GM23248 (cell line): ENCODE results near the gene SCNN1A. TPM values are rescaled to one million over a fixed set of nuclear protein-coding genes. Genes with fewer than 3 reads are reported as not detected.

Experiments
- DNase-seq: peaks from one replicate; pipeline ENCODE4 v3.0.0-alpha.2; 2015
- H2AFZ ChIP-seq: fragments of 200-600 bp; sonication (generic); 2 replicates; pipeline ENCODE4 v1.6.1; 2016; ENCODE audit warnings: antibody characterized with exemption
- H3F3A ChIP-seq: fragments of 200-600 bp; sonication (generic); 2 replicates; pipeline ENCODE4 v1.6.1; 2016; ENCODE audit warnings: mild to moderate bottlenecking, antibody characterized with exemption, mixed run types; ENCODE audit not compliant: insufficient read depth
- H3K27ac ChIP-seq: fragments of 200-600 bp; sonication (generic); 2 replicates; pipeline ENCODE4 v1.5.1; 2016; ENCODE audit warnings: mild to moderate bottlenecking
- H3K27me3 ChIP-seq: fragments of 200-600 bp; sonication (generic); replicated peaks from 2 replicates; pipeline ENCODE4 v1.6.1; 2016; ENCODE audit warnings: mild to moderate bottlenecking; ENCODE audit not compliant: insufficient read depth
- H3K36me3 ChIP-seq: fragments of 200-600 bp; sonication (generic); 2 replicates; pipeline ENCODE4 v1.6.1; 2016; ENCODE audit warnings: low read depth, mild to moderate bottlenecking
- H3K4me1 ChIP-seq: fragments of 200-600 bp; sonication (generic); 2 replicates; pipeline ENCODE4 v1.6.1; 2016; ENCODE audit warnings: mild to moderate bottlenecking; ENCODE audit not compliant: insufficient read depth
- H3K4me2 ChIP-seq: fragments of 200-600 bp; sonication (generic); one replicate; pipeline ENCODE4 v1.6.1; 2016; ENCODE audit warnings: mild to moderate bottlenecking; ENCODE audit not compliant: unreplicated experiment
- H3K4me3 ChIP-seq: fragments of 200-600 bp; sonication (generic); 2 replicates; pipeline ENCODE4 v1.5.1; 2016; ENCODE audit warnings: mild to moderate bottlenecking
- H3K79me2 ChIP-seq: fragments of 200-600 bp; sonication (generic); 2 replicates; pipeline ENCODE4 v1.6.1; 2016; ENCODE audit warnings: mild to moderate bottlenecking; ENCODE audit not compliant: insufficient read depth
- H3K9ac ChIP-seq: fragments of 200-600 bp; sonication (generic); 2 replicates; pipeline ENCODE4 v1.6.1; 2016; ENCODE audit warnings: mild to moderate bottlenecking
- H3K9me2 ChIP-seq: fragments of 200-600 bp; sonication (generic); 2 replicates; pipeline ENCODE4 v1.6.1; 2016; ENCODE audit warnings: mixed run types, mild to moderate bottlenecking, moderate library complexity; ENCODE audit not compliant: insufficient read depth
- H3K9me3 ChIP-seq: fragments of 200-600 bp; sonication (generic); one replicate; pipeline ENCODE4 v1.6.1; 2017; ENCODE audit warnings: low read depth
- H4K20me1 ChIP-seq: fragments of 200-600 bp; sonication (generic); 2 replicates; pipeline ENCODE4 v1.6.0; 2016; ENCODE audit not compliant: insufficient read depth
- EZH2 ChIP-seq: fragments of 200-600 bp; sonication (generic); IDR thresholded peaks from 2 replicates; pipeline ENCODE4 v1.6.1; 2018; ENCODE audit warnings: antibody characterized with exemption, mild to moderate bottlenecking; ENCODE audit not compliant: insufficient read depth, poor library complexity, severe bottlenecking
- EZH2phosphoT487 ChIP-seq: fragments of 200-600 bp; sonication (generic); IDR thresholded peaks from 2 replicates; pipeline ENCODE4 v1.6.1; 2018; ENCODE audit warnings: antibody characterized with exemption, moderate library complexity, mild to moderate bottlenecking, low read depth; ENCODE audit not compliant: insufficient read depth
- WGBS, 2 experiments: methylation state at CpG; one replicate each; pipeline ENCODE4 v1.1.6; 2015 to 2017; ENCODE audit warnings: low lambda C conversion rate in 2 of 2, low coverage in 1 of 2; ENCODE audit errors: missing lambda C conversion rate in 2 of 2; 5-methylcytosine and 5-hydroxymethylcytosine counted together
- in situ Hi-C: fragments of 300-500 bp; cut with MboI; formaldehyde crosslinking; loops from 2 replicates; pipeline ENCODE4 v1.15.0; 2020
- polyA plus RNA-seq: library from polyadenylated mRNA; unstranded; fragments of >200 nt; fragmentation: Nextera tagmentation; extraction: Ambion mirVana; gene quantifications from 2 replicates; pipeline ENCODE4 v1.2.1, GENCODE V29; 2016
- total RNA-seq: library from RNA; depleted of rRNA; stranded (reverse); fragments of >200 nt; shearing (Covaris generic); gene quantifications from 2 replicates; pipeline ENCODE4 v1.2.3, GENCODE V29; 2014

The SCNN1A gene
- total and polyA plus RNA-seq, 2 experiments from 2014 or later = 0.59 to 0.76 TPM

- H2AFZ ChIP-seq = no peak overlapping the region
- H3K4me1 ChIP-seq = peaks cover 9% of the 10 kb centered on the region
- no peaks in the 10 kb centered on the region for H4K20me1 ChIP-seq
- 74 to 77% methylated on average over 16 of the region's 16 CpGs for WGBS, 2 experiments
- no peaks in the 10 kb centered on the region for H3K79me2 ChIP-seq
- no peaks in the 10 kb centered on the region for H3K36me3 ChIP-seq
- TF ChIP-seq EZH2phosphoT487 (no peak), EZH2 (no peak)
- no peak overlapping the region for H3K27ac ChIP-seq
- H3F3A ChIP-seq = peaks cover 18% of the 10 kb centered on the region; the same call in 1 of the 2 replicates
- no peaks in the 10 kb centered on the region for H3K27me3 ChIP-seq
- no peak overlapping the region for H3K4me3 ChIP-seq
- peak; percentile 0 for DNase-seq
- in situ Hi-C loops = no loop called here
- no peak overlapping the region for H3K9ac ChIP-seq
- no peak overlapping the region for H3K4me2 ChIP-seq
- no peaks in the 10 kb centered on the region for H3K9me3 ChIP-seq
- H3K9me2 ChIP-seq = no peaks in the 10 kb centered on the region
Observed at GRCh38 chr12:6318440-6318879, 56.9 kb downstream of the SCNN1A start.

GRCh38 chr12:6317693-6318439 lies 57.5 kb downstream of the SCNN1A start:
- WGBS, 2 experiments = 81 to 88% methylated on average over 20 to 21 of the region's 21 CpGs
- in situ Hi-C loops = no loop called here
- DNase-seq = no peak

GRCh38 chr12:6316921-6317692 lies 58.3 kb downstream of the SCNN1A start:
- no peaks in the 10 kb centered on the region for H3K36me3 ChIP-seq
- no peaks in the 10 kb centered on the region for H3K9me3 ChIP-seq
- no peak overlapping the region for H2AFZ ChIP-seq
- no peaks in the 10 kb centered on the region for H3K9me2 ChIP-seq
- no peaks in the 10 kb centered on the region for H4K20me1 ChIP-seq
- H3K27me3 ChIP-seq = no peaks in the 10 kb centered on the region
- no peaks in the 10 kb centered on the region for H3K79me2 ChIP-seq
- TF ChIP-seq EZH2 = no peak
- H3K9ac ChIP-seq = no peak overlapping the region
- H3K4me1 ChIP-seq = peaks cover 7% of the 10 kb centered on the region; the same call in 1 of the 2 replicates
- no peak overlapping the region for H3K27ac ChIP-seq
- WGBS, 2 experiments = 73% methylated on average over 21 of the region's 21 CpGs
- no peak overlapping the region for H3K4me2 ChIP-seq
- H3F3A ChIP-seq = peaks cover 11% of the 10 kb centered on the region; the same call in 1 of the 2 replicates
- DNase-seq = no peak
- in situ Hi-C loops = no loop called here
- H3K4me3 ChIP-seq = no peak overlapping the region

More at GRCh38 chr12:6317693-6318439, 57.5 kb downstream of the SCNN1A start:
- H3K4me3 ChIP-seq = no peak overlapping the region
- H3K4me2 ChIP-seq = no peak overlapping the region
- no peaks in the 10 kb centered on the region for H3K36me3 ChIP-seq
- peaks cover 12% of the 10 kb centered on the region; the same call in 1 of the 2 replicates for H3F3A ChIP-seq
- TF ChIP-seq EZH2phosphoT487 = no peak
- TF ChIP-seq EZH2 = no peak
- H3K9me3 ChIP-seq = no peaks in the 10 kb centered on the region
- no peaks in the 10 kb centered on the region for H3K27me3 ChIP-seq
- H3K9ac ChIP-seq = no peak overlapping the region
- no peaks in the 10 kb centered on the region for H3K9me2 ChIP-seq
- no peak overlapping the region for H2AFZ ChIP-seq
- H3K79me2 ChIP-seq = no peaks in the 10 kb centered on the region
- H3K4me1 ChIP-seq = peaks cover 8% of the 10 kb centered on the region
- H3K27ac ChIP-seq = no peak overlapping the region
- H4K20me1 ChIP-seq = no peaks in the 10 kb centered on the region

GRCh38 chr12:6315704-6316597 lies 59.4 kb downstream of the SCNN1A start:
- H3K9me3 ChIP-seq = no peaks in the 10 kb centered on the region
- no peak overlapping the region for H2AFZ ChIP-seq
- no peak overlapping the region for H3K4me3 ChIP-seq
- in situ Hi-C loops = no loop called here
- TF ChIP-seq EZH2 (no peak), EZH2phosphoT487 (no peak)
- no peak overlapping the region for H3K4me2 ChIP-seq
- no peaks in the 10 kb centered on the region for H3K9me2 ChIP-seq
- WGBS, 2 experiments = 86 to 87% methylated on average over 16 to 17 of the region's 17 CpGs
- no peak overlapping the region for H3K9ac ChIP-seq
- peaks cover 7% of the 10 kb centered on the region; the same call in 1 of the 2 replicates for H3F3A ChIP-seq
- H3K4me1 ChIP-seq = peaks cover 7% of the 10 kb centered on the region; the same call in 1 of the 2 replicates
- no peaks in the 10 kb centered on the region for H4K20me1 ChIP-seq
- H3K27ac ChIP-seq = no peak overlapping the region
- H3K79me2 ChIP-seq = no peaks in the 10 kb centered on the region
- no peak for DNase-seq
- H3K36me3 ChIP-seq = no peaks in the 10 kb centered on the region
- no peaks in the 10 kb centered on the region; the same call in 1 of the 2 replicates for H3K27me3 ChIP-seq
